Caki2 (cell line): ENCODE measurements around the gene TRAM2. TPM values are rescaled to one million over a fixed set of nuclear protein-coding genes. Genes with fewer than 3 reads are reported as not detected.

ENCODE experiments used
- DNase-seq: peaks from one replicate; pipeline ENCODE4 v3.0.0-alpha.2; 2015; ENCODE audit warnings: low read depth
- in situ Hi-C: cut with HindIII; loops from 2 replicates; pipeline ENCODE4 v1.10.0; 2016; ENCODE audit warnings: low sequenced_read_pairs, low pct_unique_long_range_greater_than_20kb, mixed read lengths
- total RNA-seq: library from RNA; depleted of rRNA; stranded (reverse); fragments of >200 nt; shearing (Covaris generic); gene quantifications from 2 replicates; pipeline ENCODE4 v1.2.3, GENCODE V29; 2014; ENCODE audit warnings: low replicate concordance

Gene TRAM2
- total RNA-seq, 1 experiment from 2014 or later: 7.3 TPM

DNA sequence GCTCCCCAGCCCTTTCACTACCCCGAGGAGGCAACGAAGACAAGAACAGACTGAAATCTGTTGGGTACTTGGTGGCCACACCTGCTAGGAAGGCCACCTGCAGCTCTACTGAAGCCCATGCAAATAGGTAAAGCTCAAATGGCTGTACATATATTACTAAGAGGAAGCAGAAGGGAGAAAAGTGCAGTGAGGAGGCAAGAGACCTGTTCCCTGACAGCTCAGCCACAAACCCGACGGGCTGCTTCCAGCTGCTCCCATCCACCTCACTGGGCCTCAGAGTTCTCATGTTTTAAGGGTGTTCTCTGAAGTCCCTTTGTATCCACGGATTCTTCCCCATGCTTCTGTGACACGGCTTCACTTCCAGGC, 24.6 kb downstream of the TRAM2 start:
- in situ Hi-C loops: no loop called here
- no peak for DNase-seq

- DNase-seq: peak; percentile 60
- in situ Hi-C loops: no loop called here
Measured at GRCh38 chr6:52551483-52552277, 25.2 kb downstream of the TRAM2 start.

DNA sequence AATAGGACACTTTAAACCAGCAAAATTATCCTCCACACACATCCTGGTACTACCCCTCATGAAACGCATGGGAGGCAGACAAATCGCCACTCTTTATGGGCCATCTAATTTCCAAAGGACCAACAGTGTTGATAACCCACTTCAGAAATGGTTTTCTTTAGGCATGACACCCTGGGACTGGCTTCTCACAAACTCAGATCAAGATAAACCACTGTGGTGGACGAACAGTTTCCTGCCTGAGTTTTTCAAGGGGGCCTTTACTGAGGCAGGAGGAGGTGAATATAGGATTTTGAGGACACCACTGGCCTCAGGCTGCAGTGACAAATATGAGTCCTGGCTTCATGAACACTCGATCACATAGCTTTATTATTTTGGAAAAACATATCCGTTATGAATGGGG, 26.0 kb downstream of the TRAM2 start:
- no peak for DNase-seq
- in situ Hi-C loops: no loop called here

- in situ Hi-C loops: no loop called here
- DNase-seq: no peak
Measured at GRCh38 chr6:52550014-52550575, 26.8 kb downstream of the TRAM2 start.

- in situ Hi-C loops: no loop called here
- DNase-seq: no peak
Measured at GRCh38 chr6:52549428-52549827, 27.4 kb downstream of the TRAM2 start.

DNA sequence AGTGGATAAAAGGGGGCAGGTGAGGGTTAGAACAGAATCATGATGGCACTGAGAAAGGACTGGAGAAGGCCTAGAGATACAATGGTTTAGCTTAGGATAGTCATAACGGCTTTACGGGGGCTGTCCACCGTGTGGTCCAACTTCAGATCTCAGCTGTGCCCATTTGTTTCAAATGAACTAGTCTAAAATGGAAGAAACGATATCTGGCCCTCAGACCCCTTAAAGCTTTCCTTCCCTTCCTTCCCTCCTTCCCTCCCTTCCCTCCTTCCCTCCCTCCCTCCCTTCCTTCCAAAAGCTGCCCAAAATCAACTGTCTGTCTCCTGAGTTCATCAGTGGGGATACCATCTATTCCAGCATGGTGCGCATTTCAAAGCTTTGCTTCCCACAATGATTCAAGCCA, 27.9 kb downstream of the TRAM2 start:
- DNase-seq: no peak
- in situ Hi-C loops: no loop called here

DNA sequence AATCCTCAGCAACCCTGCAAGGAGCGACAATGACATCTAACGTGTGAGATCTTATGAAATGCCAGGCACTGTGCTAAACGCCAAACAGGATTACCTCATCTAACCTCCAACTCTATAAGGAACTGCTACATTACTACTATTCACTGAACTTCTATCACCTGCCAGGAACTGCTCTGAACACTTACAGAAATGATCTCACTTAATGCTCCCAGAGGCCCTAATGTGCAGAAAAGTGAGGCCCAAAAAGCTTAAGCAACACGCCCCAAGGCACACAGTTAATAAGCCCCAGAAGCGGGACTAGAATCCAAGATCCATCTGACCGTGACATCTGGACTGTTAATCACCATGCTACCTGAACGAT, 28.5 kb downstream of the TRAM2 start:
- in situ Hi-C loops: no loop called here
- DNase-seq: no peak

DNA sequence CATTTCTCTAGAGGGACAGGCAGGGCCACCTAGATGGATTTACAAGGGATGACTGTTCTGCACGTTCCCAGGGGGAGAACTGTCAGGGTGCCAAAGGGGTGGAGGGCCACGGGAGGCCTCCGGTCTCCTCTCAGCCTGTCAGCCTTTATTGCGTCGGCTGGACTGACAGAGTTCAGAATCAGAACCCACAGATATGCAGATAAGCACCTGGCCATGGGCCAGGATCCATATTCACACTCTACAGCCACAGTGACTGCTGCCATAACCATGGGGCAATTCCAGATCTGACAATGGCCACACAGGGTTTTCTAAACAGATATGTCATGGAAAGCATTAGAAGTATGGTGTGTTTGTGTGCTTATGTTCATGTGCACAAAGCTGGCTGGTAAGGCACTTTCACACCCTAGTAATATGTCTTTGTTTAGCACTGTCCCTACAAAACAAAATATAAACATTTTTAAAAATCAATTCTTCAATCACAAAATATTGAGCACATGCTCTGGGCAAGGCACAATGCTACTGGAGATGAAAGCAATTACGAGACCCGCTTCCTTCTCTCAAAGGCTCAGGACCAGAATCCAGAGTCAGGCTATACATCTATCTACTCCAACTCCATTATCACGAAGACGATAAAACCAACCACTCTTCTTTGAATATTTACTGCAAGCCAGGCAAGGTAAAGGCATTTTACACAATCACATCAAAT, 29.1 kb downstream of the TRAM2 start:
- in situ Hi-C loops: no loop called here

GRCh38 chr6:52546678-52547077, 30.2 kb downstream of the TRAM2 start:
- no peak for DNase-seq
- in situ Hi-C loops: no loop called here

More for the DNA sequence above, 29.1 kb downstream of the TRAM2 start:
- DNase-seq: no peak

GRCh38 chr6:52546192-52546591, 30.7 kb downstream of the TRAM2 start:
- in situ Hi-C loops: no loop called here

GRCh38 chr6:52545406-52546119, 31.3 kb downstream of the TRAM2 start:
- DNase-seq: no peak
- in situ Hi-C loops: no loop called here

More at GRCh38 chr6:52546192-52546591, 30.7 kb downstream of the TRAM2 start:
- no peak for DNase-seq

DNA sequence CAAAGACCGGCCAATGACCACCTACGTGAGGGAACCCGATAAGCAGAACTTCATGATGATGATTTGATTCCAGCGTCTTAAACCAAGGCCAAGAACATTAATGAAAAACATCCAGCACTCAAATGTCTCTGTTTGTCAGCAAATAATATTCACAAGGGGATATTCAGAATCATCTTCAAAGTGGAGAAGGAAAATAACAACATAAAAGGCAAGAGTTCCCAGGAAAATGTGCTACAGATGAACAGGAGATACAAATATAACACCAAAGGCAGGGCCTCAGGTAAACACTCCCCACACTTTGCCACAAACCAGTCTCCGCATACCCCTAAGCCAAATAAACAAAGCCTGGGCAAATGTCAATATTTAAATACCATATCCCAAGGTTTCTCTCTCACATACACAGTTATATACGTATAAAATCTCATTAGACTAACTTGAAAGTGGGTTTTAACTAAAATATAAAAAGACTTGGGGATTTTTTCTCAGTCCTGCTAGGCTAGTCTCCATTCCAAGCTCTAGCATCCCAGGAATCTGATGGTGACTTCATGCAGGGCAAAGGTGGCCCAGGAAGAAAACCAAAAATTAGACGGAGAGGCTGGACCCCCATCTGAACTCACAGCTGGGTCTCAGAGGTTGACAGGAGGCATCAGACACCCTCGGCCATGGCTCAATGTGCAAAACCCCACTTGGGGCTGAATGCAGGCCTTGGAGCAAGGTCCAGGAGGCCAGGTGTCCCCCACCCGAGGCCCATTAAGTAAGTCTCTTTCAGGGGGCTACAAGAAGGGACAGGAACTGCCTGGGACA, 32.1 kb downstream of the TRAM2 start:
- in situ Hi-C loops: no loop called here
- no peak for DNase-seq

- in situ Hi-C loops: no loop called here
- DNase-seq: no peak
Measured at GRCh38 chr6:52543729-52544601, 32.9 kb downstream of the TRAM2 start.

GRCh38 chr6:52543262-52543661, 33.6 kb downstream of the TRAM2 start:
- DNase-seq: no peak
- in situ Hi-C loops: no loop called here

DNA sequence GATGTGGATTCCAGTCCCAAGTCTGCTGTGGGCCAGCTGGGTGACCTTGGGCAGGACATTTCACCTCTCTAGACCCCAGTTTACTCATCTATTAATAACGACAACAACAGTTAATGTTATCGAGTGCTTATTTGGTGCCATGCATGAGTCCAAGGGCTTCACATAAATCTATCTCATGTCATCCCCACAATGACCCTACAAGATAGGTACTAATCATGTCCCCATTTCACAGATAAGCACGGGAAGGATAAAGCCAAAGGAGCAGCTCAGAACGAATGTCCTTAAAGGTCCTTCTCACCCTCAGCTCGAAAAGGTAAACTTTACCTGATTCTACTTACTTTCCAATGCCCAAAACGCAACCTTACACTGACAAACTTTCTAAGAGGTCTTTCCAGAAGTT, 35.7 kb downstream of the TRAM2 start:
- DNase-seq: no peak
- in situ Hi-C loops: no loop called here

DNA sequence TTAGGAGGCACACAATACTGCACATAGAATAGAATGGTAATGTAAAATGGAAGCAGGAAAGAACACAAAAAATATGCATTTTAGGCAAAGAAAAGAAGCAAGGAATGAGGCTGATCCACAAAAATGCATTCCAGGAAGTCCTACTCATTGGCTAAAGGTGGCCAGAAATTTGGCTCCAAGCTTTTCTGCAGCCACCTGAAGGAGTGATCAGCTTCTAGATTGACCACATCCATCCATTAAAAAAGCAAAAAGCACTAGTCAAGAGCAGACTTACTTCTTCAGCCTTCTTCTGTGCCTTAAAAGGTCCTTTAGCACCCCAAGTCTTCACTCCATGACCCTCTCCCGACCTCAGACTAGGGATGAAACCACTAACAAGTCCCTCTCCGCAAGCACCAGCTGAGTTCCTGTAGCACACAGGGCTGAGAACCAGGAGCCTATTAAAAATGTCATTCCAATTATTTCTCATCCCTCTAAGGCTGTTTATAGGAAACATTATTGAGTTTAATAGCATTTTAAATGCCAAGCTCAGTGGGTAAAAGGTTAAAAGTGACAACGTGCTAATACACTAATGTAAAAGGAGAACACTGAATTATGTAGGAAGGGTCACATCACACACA, 36.5 kb downstream of the TRAM2 start:
- in situ Hi-C loops: no loop called here
- no peak for DNase-seq

DNA sequence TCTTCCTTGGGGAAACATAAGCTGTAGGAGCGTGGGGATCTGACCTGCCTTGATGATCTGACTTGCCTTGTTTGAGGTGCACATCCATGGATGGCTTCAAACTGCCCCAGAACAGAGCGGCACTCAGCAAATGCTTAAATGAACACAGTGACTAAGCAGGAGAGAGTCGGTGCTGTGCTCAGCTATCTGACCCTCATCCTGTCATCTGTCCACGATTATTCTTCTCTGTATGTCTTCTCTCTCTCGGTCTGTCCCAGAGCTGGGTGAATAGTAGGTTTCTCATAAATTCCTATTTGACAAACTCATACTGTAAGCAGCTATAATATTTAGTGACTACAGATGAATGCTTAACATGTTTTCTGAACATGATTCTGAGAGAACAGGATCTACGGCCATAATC, 37.3 kb downstream of the TRAM2 start:
- in situ Hi-C loops: no loop called here

More for the DNA sequence above, 37.3 kb downstream of the TRAM2 start:
- no peak for DNase-seq
